T-helper 2 cell treated with Interferon-gamma antibody and Interleukin-4, amounts not matched to agents 100 ng/mL and 5 ng/mL, for 36 hours (primary cell): ENCODE measurements around the gene WASF1. TPM values are rescaled to one million over a fixed set of nuclear protein-coding genes. Genes with fewer than 3 reads are reported as not detected.
"Not testable (repeated sequence)": the region's sequence is repeated elsewhere in the genome, so short reads cannot be mapped to it uniquely, and the experiment has no call there.

Experiments used
- intact Hi-C: fragments of 100-400 bp; cut with micrococcal nuclease; formaldehyde crosslinking; loops from one replicate; pipeline ENCODE4 v1.15.1; 2023
- total RNA-seq: library from RNA; stranded (reverse); gene quantifications from 2 replicates; pipeline ENCODE4 v1.2.3, GENCODE V29; 2022

The WASF1 gene
- total RNA-seq, 1 donor from 2014 or later, result 0.20 TPM

DNA sequence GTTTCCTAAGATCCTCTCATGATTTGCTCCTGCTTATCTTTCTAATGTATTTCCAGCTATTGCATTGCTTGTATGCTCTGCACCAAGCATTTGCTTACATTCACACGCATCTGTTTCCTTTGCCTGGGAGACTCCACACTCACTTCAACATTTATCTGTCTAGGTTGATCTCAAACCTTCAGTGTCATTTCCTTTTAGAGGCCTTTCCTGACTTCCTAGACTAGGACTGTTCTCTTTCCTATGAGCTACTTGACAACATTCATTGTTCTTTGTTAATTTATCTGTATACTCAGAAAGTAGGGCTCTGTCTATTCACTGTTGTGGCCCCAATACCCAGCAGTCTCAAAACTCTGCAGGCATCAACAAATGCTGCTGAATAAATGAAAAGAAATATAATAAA, 84.4 kb downstream of the WASF1 start:
- intact Hi-C loops, result no loop called here

DNA sequence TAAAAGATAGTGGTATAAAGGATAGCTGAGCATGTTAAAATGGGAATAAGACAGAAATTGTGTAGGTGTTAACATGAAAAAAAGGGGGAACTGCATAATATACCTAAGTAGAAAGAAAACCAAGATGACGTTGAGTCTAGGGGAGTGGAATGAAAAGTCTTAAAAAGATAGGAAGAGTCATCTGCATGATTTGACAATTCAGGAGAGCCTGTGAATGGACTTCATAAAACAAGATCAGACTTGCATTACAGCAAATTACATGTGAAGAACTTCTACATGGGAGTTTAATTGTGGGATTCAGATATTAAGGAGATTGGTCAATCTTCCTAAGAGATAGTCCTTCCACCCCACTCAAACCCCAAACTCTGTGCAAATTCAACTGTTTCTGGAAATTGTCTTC, 85.5 kb downstream of the WASF1 start:
- intact Hi-C loops, result no loop called here

DNA sequence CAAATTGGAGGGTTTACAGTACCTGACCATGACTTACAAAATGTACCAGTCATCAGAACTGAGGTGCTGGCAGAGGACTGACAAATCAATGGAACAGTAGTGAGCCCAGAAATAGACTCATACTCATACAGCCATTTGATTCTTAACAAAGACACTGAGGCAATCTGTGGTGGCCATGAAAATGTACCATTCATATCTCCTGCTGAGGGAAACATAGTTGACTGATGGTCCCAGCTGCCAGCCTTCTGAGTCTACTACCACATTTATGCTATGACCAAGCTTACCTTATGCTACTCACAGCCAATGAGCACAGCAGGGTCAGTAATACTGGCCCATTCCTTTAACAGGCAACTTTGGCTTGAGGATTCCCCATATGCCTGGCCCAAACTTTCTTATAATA, 88.6 kb downstream of the WASF1 start:
- intact Hi-C loops, result no loop called here

DNA sequence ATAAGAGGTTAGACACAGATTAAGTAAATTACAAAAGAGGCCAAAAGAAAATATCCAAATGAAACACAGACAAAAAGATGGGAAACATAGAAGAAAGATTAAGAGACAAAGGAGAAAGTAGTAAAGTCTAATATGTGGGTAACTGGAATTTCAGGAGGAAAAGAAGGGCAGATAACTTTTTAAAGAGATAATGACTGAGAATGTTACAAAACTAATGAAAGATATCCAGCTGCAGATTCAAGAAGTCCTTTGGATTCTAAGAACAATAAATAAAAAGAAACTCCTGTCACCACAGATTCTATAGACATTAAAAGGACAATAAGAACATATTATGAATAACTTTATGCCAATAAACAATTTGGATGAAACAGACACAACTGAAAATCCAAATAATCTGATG, 90.1 kb downstream of the WASF1 start:
- intact Hi-C loops, result no loop called here

DNA sequence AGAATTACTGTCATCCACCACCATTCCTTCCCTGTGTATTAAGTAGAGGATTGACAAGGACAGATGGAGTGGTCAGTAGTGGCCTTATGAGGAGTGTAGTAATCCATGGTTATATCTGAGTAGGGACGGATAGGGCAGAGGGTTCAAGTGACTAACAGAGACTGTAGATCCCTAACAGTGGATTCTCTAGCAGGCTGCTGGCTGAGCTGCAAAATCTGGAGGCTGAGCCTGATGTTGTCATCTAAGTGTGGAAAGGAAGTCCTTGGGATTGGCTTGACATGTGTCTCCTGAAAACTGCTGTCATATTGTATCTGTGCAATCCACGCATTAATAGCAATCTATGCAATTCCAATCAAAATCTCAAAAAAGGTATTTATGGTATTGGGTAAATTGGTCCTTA, 94.2 kb downstream of the WASF1 start:
- intact Hi-C loops, result no loop called here

DNA sequence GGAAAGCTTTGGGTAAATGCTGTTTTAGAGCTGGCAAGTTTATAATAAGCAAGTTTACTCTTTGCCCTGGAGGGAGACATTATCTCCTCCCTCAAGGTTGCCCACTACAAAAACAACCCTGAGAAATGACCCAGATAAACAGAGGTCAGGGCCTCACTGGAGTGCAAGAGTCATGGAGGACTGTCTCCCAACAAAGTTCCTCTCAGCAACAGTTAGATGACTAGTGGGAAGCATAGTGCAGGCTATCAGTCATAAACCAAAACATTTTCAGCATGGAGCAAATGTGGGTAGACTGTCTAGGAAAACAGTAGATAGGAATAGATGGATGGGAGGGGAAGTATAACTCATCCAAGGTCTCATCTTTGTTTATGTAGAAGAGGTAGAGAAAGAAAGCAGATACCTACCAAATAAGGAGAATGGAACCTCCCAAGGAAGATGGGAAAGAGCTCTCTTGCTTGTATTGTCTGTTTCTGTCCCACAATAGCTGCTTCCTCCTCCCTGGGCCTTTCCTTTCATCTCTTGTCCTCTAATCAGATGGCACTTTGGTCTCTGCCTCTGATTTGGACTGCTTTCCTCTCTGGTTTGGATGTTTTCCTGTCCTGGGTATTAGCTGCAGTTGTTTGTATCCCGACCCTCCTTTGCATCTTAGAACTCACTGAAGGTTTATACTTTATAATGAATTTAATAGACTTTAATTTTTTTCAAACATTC, 95.4 kb downstream of the WASF1 start:
- intact Hi-C loops, result no loop called here

DNA sequence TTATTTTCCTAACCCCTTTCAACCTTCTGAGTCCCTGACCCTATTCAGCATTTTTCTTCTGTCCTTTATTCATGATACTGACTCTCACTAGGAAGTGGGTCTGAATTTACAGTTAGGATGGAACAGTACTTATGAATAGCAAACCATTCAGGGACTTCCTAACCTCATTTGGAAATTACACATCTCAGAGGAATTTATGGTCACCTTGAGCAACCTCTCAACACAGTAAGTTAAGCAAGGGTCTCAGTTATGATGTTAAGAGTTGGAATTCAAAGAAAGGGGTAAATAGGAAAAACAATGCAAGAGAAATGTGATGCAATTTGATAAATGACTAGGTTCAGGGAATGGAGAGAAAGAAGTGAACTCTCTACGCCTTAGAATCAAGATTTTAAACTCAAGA, 104.1 kb downstream of the WASF1 start:
- intact Hi-C loops, result no loop called here

DNA sequence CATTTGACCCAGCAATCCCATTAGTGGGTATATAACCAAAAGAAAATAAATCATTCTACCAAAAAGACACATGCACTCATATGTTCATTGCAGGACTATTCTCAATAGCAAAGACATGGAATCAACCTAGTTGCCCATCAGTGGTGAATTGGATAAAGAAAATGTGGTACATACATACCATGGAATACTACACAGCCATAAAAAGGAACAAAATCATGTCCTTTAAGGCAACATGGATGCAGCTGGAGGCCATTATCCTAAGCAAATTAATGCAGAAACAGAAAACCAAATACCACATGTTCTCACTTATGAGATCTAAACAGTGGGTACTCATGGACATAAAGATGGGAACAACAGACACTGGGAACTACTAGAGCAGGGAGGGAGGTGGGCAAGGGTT, 106.0 kb downstream of the WASF1 start:
- intact Hi-C loops, result not testable (repeated sequence)

DNA sequence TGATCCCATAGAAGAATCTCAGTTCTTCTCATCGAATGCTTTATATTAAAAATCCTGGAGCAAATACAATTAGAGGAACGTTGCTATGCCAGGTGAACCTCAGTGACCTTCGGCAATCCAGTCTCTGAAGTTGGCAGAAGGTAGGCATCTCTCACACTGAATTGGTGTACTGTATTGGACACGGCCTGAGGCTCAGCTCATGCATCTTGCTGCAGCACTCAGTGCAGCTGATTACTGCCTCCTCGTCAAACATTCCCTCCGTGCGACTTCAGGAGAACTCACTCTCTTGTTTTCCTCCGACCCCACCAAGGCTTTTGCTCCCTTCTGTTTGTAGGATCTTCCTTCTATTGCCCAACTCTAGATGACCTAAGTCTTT, 110.9 kb downstream of the WASF1 start:
- intact Hi-C loops, result no loop called here

DNA sequence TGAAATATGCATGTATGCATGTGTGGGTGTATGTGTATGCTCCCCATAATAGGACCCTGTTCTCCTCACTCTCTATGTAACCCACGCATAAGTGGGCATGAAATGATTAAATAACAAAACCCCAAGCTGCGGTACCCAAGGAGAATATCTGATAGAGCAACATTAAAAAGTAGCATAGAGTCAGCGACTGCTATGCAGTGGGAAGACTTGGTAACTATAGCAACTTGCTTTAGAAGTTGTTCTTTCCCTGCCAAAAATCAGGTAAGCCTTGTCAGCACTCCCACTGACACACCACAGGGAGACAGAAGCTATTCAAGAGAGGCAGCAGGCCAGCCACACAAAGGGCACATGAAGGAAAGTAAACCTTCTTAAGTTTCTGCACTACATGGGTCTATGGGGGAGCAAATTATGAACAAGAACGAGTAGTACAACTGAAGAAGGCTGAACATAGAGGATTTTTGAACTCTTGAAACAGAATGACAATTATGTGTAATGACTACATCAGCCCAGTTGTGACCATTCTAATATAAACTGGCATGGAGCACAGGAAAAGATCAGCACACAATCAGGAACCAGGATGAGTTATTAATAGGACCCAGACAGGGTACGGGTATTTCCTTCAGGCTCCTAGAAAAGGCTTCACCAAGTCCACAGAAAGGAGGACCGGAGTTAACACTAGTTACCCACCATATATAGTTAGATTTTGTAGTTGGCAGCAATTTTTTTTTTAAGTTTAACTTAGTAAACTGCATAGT, 111.5 kb downstream of the WASF1 start:
- intact Hi-C loops, result no loop called here

DNA sequence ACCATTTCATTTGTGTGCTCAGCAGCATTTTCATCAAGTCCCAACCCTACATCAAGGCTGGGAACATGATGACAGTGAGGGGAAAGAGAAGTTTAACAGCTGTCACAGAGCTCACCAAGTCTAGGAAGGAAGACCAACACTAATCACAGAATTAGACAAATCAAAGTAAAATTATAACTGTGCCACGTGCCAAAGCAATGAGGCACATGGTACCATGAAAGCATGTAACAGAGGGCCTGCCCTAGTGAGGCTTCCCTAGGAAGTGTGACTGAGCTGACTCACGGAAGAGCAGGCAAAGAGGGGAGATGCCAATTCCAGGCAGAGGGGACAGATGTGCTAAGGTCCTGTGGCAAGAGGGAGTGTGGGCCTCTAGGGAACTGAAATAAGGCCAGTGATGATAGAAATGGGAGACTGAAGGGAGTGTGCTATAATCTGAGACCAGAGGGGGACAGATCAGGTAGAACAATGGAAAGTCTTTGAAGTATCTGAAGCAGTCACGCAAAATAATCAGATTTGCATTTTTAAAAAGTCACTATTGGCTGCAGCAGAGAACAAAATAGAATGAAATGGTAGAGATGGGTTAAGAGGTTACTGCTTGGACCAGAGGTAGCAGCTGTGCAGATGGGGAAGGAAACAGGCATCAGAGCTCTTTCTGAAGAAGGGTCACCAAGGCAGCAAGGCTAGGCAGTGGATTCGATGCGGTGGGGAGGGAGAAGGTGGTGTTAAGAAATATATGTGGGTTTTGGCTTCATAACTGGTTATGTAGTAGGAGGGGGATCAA, 114.5 kb downstream of the WASF1 start:
- intact Hi-C loops, result no loop called here

DNA sequence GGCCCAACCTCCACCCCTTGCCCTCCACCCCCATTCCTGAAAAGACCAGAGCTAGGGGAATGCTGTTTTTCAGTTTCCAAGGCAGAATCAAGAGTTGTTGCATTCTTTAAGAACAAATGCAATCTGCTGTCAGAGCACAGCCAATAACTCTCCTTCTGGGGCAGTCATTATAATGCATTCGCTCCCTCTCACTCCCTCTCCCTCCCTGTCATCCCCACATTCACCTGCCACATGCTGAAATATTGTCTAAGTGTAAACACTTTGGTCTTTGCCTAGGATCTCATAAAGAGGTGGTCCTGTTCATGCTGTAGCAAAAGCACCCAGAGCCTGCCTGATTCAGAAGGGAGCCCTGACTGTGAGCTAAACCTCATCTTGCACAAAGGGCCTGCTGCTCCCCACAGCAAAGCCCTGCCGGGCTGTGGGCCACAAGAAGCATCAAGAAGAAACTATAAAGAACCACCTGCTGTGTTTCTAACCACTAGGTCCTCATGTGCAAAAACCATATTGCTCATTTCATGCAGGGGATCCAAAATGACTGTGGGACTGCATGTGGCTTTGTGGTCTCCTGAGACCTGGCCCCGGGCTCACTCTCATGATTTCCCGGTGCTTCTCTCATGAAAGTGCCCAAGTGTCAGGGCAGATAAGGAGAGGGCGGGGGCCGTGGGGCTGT, 115.7 kb downstream of the WASF1 start:
- intact Hi-C loops, result no loop called here

DNA sequence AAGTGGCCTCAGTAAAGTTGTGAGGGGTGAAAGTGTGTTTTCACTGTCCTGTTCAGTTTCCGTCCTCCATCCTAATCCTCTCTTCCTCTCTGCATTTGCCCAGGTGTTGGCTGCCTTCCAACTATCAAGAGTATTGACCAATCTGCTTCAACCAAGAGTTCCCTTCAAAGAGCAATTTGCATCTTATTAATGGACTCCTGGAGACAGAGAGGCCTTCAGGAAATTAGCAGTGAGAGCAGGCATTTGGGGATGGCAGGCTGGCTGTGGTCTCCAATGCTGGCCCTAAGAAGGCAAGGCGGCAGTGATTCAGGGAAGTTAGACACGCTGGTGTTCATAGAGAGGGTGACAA, 124.1 kb downstream of the WASF1 start:
- intact Hi-C loops, result no loop called here

DNA sequence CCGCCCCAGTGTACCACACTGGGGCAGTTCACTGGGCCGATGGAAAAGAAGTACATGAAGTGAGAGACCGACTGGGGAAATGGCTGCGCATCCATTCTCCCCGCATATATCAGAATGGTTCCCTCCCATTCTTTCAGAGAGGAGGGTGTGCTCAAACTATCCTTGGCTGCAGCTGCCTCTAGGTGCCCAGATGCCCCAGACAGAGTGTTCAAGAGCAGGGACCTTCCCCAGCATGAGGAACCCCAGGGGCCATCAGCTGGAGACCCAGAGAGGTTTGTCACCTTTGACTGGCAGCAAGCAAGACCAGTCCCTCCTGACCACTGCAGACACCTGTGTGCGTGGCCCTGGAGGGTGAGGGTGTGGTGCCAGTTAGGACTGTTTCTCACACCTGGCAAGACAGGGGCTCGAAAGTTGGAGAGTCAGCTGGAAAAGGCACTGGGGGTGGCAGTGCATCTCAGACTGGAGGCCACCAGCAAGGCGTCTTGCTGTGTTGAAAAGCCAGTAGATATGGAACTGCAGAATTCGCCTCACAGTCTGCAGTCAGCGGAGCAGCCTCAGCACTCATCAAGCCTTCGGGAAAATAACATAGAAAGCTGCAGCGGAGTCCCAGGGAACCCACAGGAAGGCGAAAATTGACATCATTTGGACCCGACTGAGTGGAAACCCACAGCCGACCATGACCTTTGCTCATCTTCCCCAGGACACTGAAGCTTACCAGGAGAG, 124.6 kb downstream of the WASF1 start:
- intact Hi-C loops, result no loop called here

DNA sequence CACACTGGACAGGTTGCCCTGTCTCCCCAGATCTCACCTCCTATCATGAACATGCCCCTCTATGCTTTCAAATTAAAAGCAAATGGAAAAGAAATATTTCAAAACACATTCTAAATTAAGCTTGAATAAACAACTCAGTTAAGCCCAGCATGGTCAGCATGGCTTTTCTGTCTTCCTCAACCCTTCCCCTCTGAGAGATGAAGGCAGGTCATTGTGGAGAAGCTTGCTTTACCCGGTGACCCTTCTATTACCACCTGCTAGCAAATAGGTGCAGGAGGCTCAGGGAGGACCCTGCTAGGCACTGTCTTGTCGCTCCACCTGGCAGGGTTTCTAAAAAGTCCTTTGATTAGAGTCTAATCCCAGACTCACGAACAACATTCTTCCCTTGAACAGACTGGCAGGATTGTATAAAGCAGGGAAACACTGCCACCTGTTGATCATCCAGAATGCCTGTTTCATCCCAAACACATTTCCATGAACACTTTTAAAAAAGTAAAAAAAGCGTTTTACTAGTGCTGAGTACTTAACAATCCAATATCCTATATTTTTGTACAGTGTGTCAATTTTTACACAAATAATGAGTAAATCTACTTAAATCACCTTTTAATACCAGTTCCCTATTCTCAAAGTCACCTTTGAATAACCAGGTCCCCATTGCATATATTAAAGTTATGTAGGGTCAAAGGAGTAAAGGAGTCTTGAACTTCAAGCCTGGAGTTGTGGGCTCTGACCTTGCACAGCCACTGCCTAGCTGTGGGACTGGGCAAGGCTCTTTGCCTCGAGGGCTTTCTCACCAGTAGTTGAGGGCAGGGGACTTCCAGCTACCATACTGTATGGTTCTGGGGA, 125.9 kb downstream of the WASF1 start:
- intact Hi-C loops, result no loop called here

DNA sequence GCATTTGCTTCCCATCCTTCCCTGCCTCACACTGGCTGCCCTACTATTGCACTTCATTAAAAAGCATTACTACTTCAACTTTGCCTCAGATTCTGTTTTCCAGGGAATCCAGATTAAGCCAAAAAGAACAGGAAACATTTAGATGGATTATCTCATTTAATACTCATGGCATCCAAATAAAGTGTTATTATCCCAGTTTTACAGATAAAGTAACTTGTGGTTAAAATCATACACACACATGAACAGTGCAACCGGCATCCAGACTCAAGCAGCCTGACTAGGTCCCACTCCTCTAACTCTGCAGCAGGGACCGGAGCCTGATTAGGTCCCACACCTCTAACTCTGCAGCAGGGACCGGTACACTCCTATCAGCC, 129.0 kb downstream of the WASF1 start:
- intact Hi-C loops, result no loop called here
